K562 (cell line): ENCODE data around the gene HLA-B. TPM values are rescaled to one million over a fixed set of nuclear protein-coding genes. Genes with fewer than 3 reads are reported as not detected.

ENCODE experiments used
- BCLAF1 ChIP-seq, 2 experiments: fragments of 450-650 bp in 1 of 2; IDR thresholded peaks; 2 replicates each; pipeline ENCODE4 v1.6.1; 2011 to 2017; ENCODE audit warnings: low read depth in 2 of 2, antibody characterized with exemption in 1 of 2, borderline replicate concordance in 1 of 2, low read length in 1 of 2, mild to moderate bottlenecking in 1 of 2, mixed read lengths in 1 of 2; ENCODE audit not compliant: control insufficient read depth in 1 of 2
- BDP1 ChIP-seq: IDR thresholded peaks from 3 replicates; pipeline ENCODE4 v1.6.1; 2011; ENCODE audit not compliant: insufficient read length, insufficient read depth
- CBFA2T2 ChIP-seq: fragments of 450-650 bp; conservative IDR thresholded peaks from 2 replicates; pipeline ENCODE4 v1.6.1; 2017; ENCODE audit warnings: mild to moderate bottlenecking
- CREB1 ChIP-seq, 2 experiments: sonication (generic) in 1 of 2; formaldehyde crosslinking in 1 of 2; IDR thresholded peaks; 2 replicates each; pipeline versions ENCODE4 v1.6.1 to v1.8.0; 2012 to 2022; ENCODE audit warnings: inconsistent platforms in 1 of 2, mild to moderate bottlenecking in 1 of 2, missing genetic modification reagents in 1 of 2, moderate library complexity in 1 of 2
- DLX4 ChIP-seq: fragments of 250-450 bp; sonication (Bioruptor Pico); IDR thresholded peaks from 2 replicates; pipeline ENCODE4 v1.6.1; 2021; ENCODE audit warnings: mild to moderate bottlenecking
- HMGXB4 ChIP-seq: sonication (generic); formaldehyde crosslinking; IDR thresholded peaks from 2 replicates; pipeline ENCODE4 v1.8.1; 2023; ENCODE audit warnings: mild to moderate bottlenecking, missing genetic modification reagents
- HNRNPLL ChIP-seq: fragments of 200-400 bp; formaldehyde crosslinking; IDR thresholded peaks from 2 replicates; pipeline ENCODE4 v1.6.1; 2017; ENCODE audit warnings: low read length, low read depth, mild to moderate bottlenecking; ENCODE audit not compliant: poor library complexity, severe bottlenecking
- MAZ ChIP-seq, 2 experiments: fragments of 450-650 bp in 1 of 2; sonication (generic) in 1 of 2; formaldehyde crosslinking; IDR thresholded peaks in 1 of 2; conservative IDR thresholded peaks in 1 of 2; 2 replicates each; pipeline versions ENCODE4 v1.4.0 to v1.5.0; 2020; ENCODE audit warnings: mild to moderate bottlenecking in 1 of 2, missing genetic modification reagents in 1 of 2
- MYC ChIP-seq, 2 experiments: fragments of 250-450 bp in 1 of 2; sonication (Bioruptor Pico) in 1 of 2; IDR thresholded peaks; 2 replicates each; pipeline versions ENCODE4 v1.5.1 to v1.6.1; 2012 to 2021; ENCODE audit warnings: low read depth in 2 of 2, borderline replicate concordance in 1 of 2, improper control_type of control experiment in 1 of 2, low read length in 1 of 2, mild to moderate bottlenecking in 1 of 2, moderate library complexity in 1 of 2
- NR3C1 ChIP-seq: sonication (generic); formaldehyde crosslinking; IDR thresholded peaks from 2 replicates; pipeline ENCODE4 v1.8.1; 2022; ENCODE audit warnings: missing genetic modification reagents
- POLR2B ChIP-seq: fragments of 450-650 bp; IDR thresholded peaks from 2 replicates; pipeline ENCODE4 v1.6.1; 2018; ENCODE audit warnings: low read depth; ENCODE audit not compliant: partially characterized antibody
- RB1 ChIP-seq: fragments of 450-650 bp; IDR thresholded peaks from 2 replicates; pipeline ENCODE4 v1.6.1; 2017; ENCODE audit warnings: low read depth, mild to moderate bottlenecking
- RBBP5 ChIP-seq: fragments of 200-600 bp; sonication (generic); IDR thresholded peaks from 2 replicates; pipeline ENCODE4 v1.6.1; 2012; ENCODE audit warnings: borderline replicate concordance, mild to moderate bottlenecking, low read length, control low read depth, inconsistent platforms; ENCODE audit not compliant: insufficient read depth, poor library complexity, severe bottlenecking
- RBM34 ChIP-seq: fragments of 200-400 bp; formaldehyde crosslinking; IDR thresholded peaks from 2 replicates; pipeline ENCODE4 v1.6.1; 2018; ENCODE audit warnings: low read length, borderline replicate concordance; ENCODE audit not compliant: insufficient read depth
- RHOXF2B ChIP-seq: fragments of 250-450 bp; sonication (Bioruptor Pico); conservative IDR thresholded peaks from 2 replicates; pipeline ENCODE4 v1.5.1; 2021
- SPI1 ChIP-seq: IDR thresholded peaks from 2 replicates; pipeline ENCODE4 v1.6.1; 2011; ENCODE audit warnings: low read depth, low read length, control low read depth, borderline replicate concordance
- STAT5A ChIP-seq: IDR thresholded peaks from 2 replicates; pipeline ENCODE4 v1.6.1; 2012; ENCODE audit warnings: low read length, inconsistent platforms, borderline replicate concordance
- U2AF1 ChIP-seq: fragments of 200-400 bp; formaldehyde crosslinking; optimal IDR thresholded peaks from 2 replicates; pipeline ENCODE3; 2017; ENCODE audit warnings: mild to moderate bottlenecking, low read depth, low read length, moderate library complexity
- ZBED1 ChIP-seq: IDR thresholded peaks from 2 replicates; pipeline ENCODE4 v1.6.1; 2014
- ZNF143 ChIP-seq: sonication (generic); formaldehyde crosslinking; IDR thresholded peaks from 2 replicates; pipeline ENCODE4 v1.9.0; 2022; ENCODE audit warnings: mild to moderate bottlenecking, missing genetic modification reagents
- ZNF586 ChIP-seq: fragments of 450-650 bp; formaldehyde crosslinking; conservative IDR thresholded peaks from 2 replicates; pipeline ENCODE4 v1.4.0; 2020; ENCODE audit warnings: mild to moderate bottlenecking, moderate library complexity
- polyA plus RNA-seq, 8 experiments: library from polyadenylated mRNA; depleted of rRNA in 4 of 8; stranded (reverse) in 5 of 8; unstranded in 3 of 8; fragments of >200 nt; fragmentation: Nextera tagmentation in 2 of 8; fragmentation: Illumina TruSeq in 1 of 8; extraction: Ambion mirVana in 2 of 8; extraction: Trizol in 1 of 8; gene quantifications; 2 replicates each; pipeline versions ENCODE4 v1.2.1 to v1.2.3, GENCODE V29; 2011 to 2014; ENCODE audit warnings: inconsistent platforms in 1 of 8, missing spikeins in 1 of 8
- total RNA-seq, 7 experiments: library from RNA; depleted of rRNA in 6 of 7; stranded (reverse); fragments of >200 nt in 6 of 7; fragmentation: Illumina TruSeq in 2 of 7; extraction: Trizol in 2 of 7; gene quantifications; 2 replicates each; pipeline versions ENCODE4 v1.2.1 to v1.2.3, GENCODE V29; 2011 to 2021; ENCODE audit warnings: low replicate concordance in 1 of 7

Gene HLA-B
- total and polyA plus RNA-seq, 9 of the 15 experiments (the other 6 are each of a cell fraction or from before 2014, with no cell fraction given) = 0.07 to 9.7 (median 0.65) TPM; not detected in 2

GRCh38 chr6:31399589-31400466 is 42.8 kb upstream of the HLA-B start (continued):
- TF ChIP-seq BCLAF1 (IDR thresholded peaks at IDR 0.05; ENCODE audit: borderline replicate concordance in 1 of 2, control insufficient read depth in 1 of 2, low read depth in 2 of 2, low read length in 1 of 2) (no peak), NR3C1 (CRISPR knock-in tag) (no peak), DLX4 (CRISPR knock-in tag) (no peak), RBBP5 (no peak), U2AF1 (no peak), POLR2B (peak; percentile 22), CREB1 (IDR thresholded peaks at IDR 0.05) (peak; percentile 44), CREB1 (CRISPR knock-in tag; IDR thresholded peaks at IDR 0.05) (peak; percentile 63; the same call in 1 of the 2 replicates), MAZ (CRISPR knock-in tag; conservative IDR thresholded peaks at IDR 0.05 in 1 of 2, IDR thresholded peaks at IDR 0.05 in 1 of 2) (peak; percentile 46 to 72; a peak in 3 of 4 replicates), RHOXF2B (CRISPR knock-in tag) (no peak), HMGXB4 (CRISPR knock-in tag) (peak; percentile 87), ZNF143 (no peak), ZNF586 (no peak), RBM34 (no peak), HNRNPLL (peak; percentile 51), RB1 (peak; percentile 64; the same call in 1 of the 2 replicates), STAT5A (no peak), ZBED1 (no peak), BDP1 (no peak), CBFA2T2 (no peak), MYC (IDR thresholded peaks at IDR 0.05; ENCODE audit: low read depth, low read length) (peak; percentile 77), MYC (CRISPR knock-in tag; IDR thresholded peaks at IDR 0.05; ENCODE audit: borderline replicate concordance, low read depth) (no peak), SPI1 (no peak)
